Fibroblast of peridontal ligament (primary cell): ENCODE measurements around the gene DNM1.
A peak's percentile ranks its signal among the peaks of the same experiment; 100 is the strongest.

Source experiments
- DNase-seq: peaks from one replicate; pipeline ENCODE4 v3.0.0-alpha.2; 2010; ENCODE audit errors: extremely low read depth

Gene DNM1

GRCh38 chr9:128178806-128179431 is 24.3 kb upstream of the DNM1 start:
- DNase-seq = no peak

- no peak for DNase-seq
Observed at GRCh38 chr9:128180001-128180400, 23.2 kb upstream of the DNM1 start.

- no peak for DNase-seq
Observed at GRCh38 chr9:128180447-128180846, 22.7 kb upstream of the DNM1 start.

DNA sequence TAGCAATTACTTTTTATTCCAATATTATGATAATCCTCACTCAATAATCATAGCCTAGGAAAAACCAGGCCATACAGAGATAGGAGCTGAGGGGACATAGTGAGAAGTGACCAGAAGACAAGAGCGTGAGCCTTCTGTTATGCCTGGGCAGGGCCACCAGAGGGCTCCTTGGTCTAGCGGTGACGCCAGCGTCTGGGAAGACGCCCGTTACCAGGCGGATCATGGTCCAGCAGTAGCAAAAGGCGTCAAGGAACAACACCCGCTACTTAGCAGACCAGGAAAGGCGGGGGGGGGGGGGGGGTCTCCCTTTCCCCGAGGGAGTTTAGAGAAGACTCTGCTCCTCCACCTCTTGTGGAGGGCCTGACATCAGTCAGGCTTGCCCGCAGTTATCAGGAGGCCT is 21.7 kb upstream of the DNM1 start:
- peak; percentile 50 for DNase-seq

GRCh38 chr9:128182893-128183588 is 20.1 kb upstream of the DNM1 start:
- no peak for DNase-seq

- no peak for DNase-seq
Observed at GRCh38 chr9:128185979-128186965, 16.9 kb upstream of the DNM1 start.

DNA sequence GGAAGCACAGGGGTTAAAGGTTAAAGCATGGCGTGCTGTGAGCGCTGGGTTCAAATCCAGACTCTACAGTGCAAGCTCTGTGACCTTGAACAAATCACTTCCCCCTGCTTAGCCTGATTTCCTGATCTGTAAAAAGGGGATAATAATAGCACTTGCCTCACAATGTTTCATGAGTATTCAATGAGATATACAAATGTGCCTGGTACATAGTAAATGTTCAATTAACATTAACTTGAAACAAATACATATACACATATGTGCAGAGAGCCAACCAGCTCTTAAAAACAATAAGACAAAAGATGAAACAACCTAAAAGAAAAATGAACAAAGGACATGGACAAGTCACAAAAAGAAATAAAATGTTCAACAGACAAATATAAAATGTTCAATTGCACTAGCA is 15.8 kb upstream of the DNM1 start:
- no peak for DNase-seq

DNA sequence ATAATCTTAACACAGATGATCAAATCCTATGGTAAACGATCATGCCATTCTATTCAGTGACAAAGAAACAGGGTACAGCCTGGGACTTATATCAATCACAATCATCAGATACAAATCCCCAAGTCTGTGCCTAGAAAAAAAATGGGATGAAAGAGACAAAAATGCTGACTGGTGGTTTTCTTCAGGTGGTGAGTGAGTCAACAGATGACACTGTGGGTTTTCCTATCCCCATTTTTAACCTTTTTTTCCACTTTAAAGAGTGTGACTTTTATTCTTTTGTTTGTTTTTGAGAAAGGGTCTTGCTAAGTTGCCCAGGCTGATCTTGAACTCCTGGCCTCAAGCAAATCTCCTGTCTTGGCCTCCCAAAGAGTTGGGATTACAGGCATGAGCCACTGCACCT is 15.0 kb upstream of the DNM1 start:
- no peak for DNase-seq

- DNase-seq = no peak
Observed at GRCh38 chr9:128190013-128190412, 13.2 kb upstream of the DNM1 start.

GRCh38 chr9:128190516-128191405 is 12.4 kb upstream of the DNM1 start:
- peak; percentile 12 for DNase-seq

DNA sequence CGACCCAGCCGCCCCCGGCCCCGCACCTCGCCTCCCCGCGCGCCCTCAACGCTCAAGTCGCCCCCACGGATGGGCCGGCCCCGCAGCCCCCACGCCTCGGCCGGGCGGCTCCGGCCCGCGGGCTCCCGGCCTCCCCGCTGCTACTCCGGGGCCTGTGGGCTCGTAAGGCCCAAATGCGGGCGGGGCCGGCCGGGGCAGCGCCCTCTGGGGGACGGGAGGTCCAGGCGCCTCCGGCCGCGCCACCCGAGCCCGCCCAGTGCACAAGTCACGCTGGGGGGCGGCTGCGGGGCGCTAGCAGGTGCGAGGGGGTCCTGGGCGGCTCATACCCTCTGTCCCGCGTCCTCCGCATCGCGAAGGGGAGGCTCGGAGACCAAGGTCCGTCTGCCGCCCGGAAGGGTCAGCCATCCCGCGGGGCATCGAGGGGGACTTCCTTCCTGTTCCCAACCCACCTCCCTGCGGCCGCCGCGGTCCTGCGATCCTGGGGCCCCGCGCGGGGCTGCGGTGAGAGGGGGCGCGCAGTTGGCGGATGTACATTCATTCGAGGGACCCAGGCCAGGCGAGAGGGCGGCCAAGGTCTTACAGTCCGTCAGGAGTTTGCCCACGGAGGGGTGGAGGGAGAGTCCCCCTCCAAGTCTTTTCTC is 11.7 kb upstream of the DNM1 start, which contains the start of gene CIZ1:
TSS of gene CIZ1 (minus strand) at position 167 of the 641 bp plus-strand sequence. CDS start 715 bp downstream, outside the sequence.
- peak; percentile 65 for DNase-seq

DNA sequence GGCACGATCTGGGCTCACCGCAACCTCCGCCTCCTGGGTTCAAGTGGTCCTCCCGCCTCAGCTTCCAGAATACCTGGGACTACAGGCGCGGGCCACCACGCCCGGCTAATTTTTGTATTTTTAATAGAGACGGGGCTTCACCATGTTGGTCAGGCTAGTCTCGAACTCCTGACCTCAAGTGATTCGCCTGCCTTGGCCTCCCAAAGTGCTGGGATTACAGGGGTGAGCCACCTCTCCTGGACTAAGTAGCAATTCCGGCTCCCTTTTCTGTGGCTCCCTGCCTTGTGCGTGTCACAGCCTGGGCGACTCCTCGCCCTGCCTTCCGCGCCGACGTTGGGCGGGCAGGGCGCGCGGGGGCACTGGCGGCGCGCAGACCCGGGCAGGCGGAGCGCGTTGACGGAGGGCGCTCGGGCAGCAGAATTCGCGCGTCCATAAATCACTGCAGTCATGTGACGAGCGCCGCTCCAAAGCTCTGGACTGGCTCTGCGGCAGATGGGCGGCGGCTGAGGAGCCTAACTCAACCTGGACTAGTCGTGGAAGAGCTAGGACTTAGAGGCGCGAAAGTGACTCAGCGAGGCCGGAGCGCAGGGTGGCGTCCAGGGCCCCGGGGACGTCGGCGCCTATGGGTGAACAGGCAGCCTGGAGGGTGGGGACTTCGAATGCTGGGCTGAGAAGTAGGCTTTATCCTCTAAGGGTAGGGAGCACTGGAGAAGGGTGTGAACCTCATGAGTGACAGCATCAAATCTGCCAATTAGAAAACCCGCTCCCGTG is 10.4 kb upstream of the DNM1 start:
- peak; percentile 79 for DNase-seq

GRCh38 chr9:128193469-128194096 is 9.6 kb upstream of the DNM1 start:
- DNase-seq = no peak

DNA sequence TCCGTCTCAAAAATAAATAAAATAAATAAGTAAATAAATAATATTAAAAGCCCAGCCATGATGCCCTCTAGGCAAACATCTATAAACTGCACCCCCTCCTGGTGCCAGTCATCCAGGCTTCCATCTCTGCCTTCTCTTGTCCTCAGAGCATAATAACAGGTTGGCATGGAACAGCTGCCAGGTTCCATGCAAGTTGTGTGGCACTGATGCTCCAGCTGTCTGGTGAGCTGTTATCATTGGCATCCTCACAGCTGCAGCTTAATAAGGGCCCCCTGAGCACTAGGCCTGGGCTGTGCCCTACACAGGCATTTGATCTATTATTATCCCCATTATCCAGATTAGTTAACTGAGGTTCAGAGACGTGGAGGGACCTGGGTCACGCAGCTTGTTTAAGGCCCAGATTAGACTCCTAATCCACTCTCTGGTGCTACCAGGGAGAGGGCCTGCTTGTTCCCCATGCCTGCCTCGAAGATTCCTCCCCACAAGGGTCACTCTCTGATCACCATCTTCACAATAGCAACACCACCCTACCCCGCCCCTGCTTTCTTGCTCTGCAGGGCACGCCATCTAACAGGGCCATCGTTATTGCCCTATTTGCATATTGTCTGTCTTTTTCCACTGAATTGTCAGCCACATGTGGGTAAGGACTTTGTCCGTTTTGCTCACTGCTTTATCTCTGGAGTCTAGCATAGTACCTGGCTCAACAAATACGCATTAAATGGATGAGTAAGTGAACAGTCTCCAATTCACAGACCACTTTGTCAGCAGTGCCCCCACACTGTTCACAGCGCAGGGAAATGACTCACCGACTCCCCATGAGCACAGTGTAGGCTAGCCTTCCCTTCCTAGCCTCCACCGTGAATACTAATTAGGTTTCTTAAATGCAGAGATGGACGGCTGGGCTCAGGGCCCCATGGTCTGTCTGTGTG is 1.5 kb upstream of the DNM1 start:
- no peak for DNase-seq

GRCh38 chr9:128202648-128203023 is 543 bp upstream of the DNM1 start:
- no peak for DNase-seq

DNA sequence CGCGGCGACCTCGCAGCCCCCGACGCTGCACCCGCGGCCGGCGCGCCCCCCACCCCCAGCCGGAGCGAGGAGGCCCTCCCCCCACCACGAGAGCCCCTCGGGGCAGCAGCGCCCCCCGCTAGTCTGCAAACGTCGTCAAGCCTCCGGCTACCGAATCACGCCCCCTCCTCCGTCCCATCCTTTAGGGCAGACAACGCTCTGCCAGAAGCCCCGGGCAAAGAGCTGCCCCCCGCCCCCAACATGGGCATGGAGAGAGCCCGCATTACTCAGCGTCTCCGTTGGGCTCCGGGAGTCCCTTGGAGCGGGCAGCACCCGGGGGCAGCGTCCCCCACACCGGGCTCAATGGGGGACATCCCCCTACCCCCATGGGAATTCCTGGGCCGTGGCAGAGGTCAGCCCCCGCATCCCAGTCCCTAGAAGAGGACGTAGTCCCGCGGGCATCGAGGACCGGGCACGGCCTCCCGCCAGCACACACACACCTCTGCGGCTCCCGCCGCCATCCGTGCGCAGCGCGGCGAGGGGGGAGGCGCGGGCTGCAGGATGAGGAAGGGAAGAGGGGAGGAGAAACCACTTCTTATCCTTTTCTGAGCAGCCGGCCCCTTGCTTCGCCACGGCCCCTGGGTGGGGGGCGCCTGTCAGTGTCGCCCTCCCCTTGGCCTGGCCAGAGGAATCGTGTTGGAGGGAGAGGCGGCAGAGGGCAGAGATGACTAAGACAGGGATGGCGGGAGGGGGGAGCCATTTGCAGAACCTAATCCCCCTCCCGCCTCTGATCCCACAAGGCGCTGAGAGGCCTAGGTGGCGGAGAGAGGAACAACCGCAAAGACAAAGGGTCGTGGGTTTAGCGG is 750 bp downstream of the DNM1 start:
- no peak for DNase-seq

GRCh38 chr9:128204858-128205257 is 1.7 kb downstream of the DNM1 start:
- no peak for DNase-seq
